SK-N-SH treated with all-trans-retinoic acid at 6 μM for 48 hours (cell line): ENCODE results near the gene KCNT1.

Experiments
- ATAC-seq: fragments of 200-7000 bp; cut with Tn5 transposase; 3 replicates; pipeline ENCODE4 v1.9.1; 2020; ENCODE audit warnings: mild to moderate bottlenecking, moderate library complexity
- ARNTL ChIP-seq: fragments of 450-650 bp; formaldehyde crosslinking; IDR thresholded peaks from 2 replicates; pipeline ENCODE4 v1.5.0; 2020; ENCODE audit warnings: low read depth, mild to moderate bottlenecking, moderate library complexity, borderline replicate concordance
- CREB5 ChIP-seq: fragments of 250-450 bp; sonication (Bioruptor Pico); IDR thresholded peaks from 2 replicates; pipeline ENCODE4 v1.5.1; 2020; ENCODE audit warnings: low read depth, mild to moderate bottlenecking, moderate library complexity
- CSDC2 ChIP-seq: fragments of 250-450 bp; sonication (Bioruptor Pico); IDR thresholded peaks from 2 replicates; pipeline ENCODE4 v1.5.0; 2020; ENCODE audit warnings: mild to moderate bottlenecking, moderate library complexity
- CSRNP3 ChIP-seq: fragments of 250-450 bp; sonication (Bioruptor Pico); IDR thresholded peaks from 2 replicates; pipeline ENCODE4 v1.5.1; 2021; ENCODE audit warnings: mild to moderate bottlenecking, moderate library complexity
- ESRRG ChIP-seq: fragments of 250-450 bp; sonication (Bioruptor Pico); IDR thresholded peaks from 2 replicates; pipeline ENCODE4 v1.6.1; 2021; ENCODE audit warnings: mild to moderate bottlenecking
- GLIS3 ChIP-seq: fragments of 250-450 bp; sonication (Bioruptor Pico); IDR thresholded peaks from 2 replicates; pipeline ENCODE4 v1.5.0; 2020; ENCODE audit warnings: mild to moderate bottlenecking, moderate library complexity
- ISL1 ChIP-seq: fragments of 250-450 bp; sonication (Bioruptor Pico); IDR thresholded peaks from 2 replicates; pipeline ENCODE4 v2.1.2; 2022; ENCODE audit warnings: mild to moderate bottlenecking, moderate library complexity
- OSR1 ChIP-seq: fragments of 250-450 bp; sonication (Bioruptor Pico); IDR thresholded peaks from 2 replicates; pipeline ENCODE4 v1.8.0; 2022; ENCODE audit warnings: moderate library complexity, mild to moderate bottlenecking, inconsistent platforms
- PATZ1 ChIP-seq: fragments of 250-450 bp; sonication (Bioruptor Pico); IDR thresholded peaks from 2 replicates; pipeline ENCODE4 v1.8.0; 2020; ENCODE audit warnings: mild to moderate bottlenecking, moderate library complexity, borderline replicate concordance
- PPARA ChIP-seq: fragments of 250-450 bp; sonication (Bioruptor Pico); IDR thresholded peaks from 2 replicates; pipeline ENCODE4 v1.5.0; 2020; ENCODE audit warnings: mild to moderate bottlenecking, borderline replicate concordance
- RARB ChIP-seq: fragments of 250-450 bp; sonication (Bioruptor Pico); IDR thresholded peaks from 2 replicates; pipeline ENCODE4 v1.8.0; 2021; ENCODE audit warnings: mild to moderate bottlenecking, moderate library complexity
- TCF4 ChIP-seq: fragments of 250-450 bp; sonication (Bioruptor Pico); IDR thresholded peaks from 2 replicates; pipeline ENCODE4 v1.8.0; 2021; ENCODE audit warnings: mild to moderate bottlenecking, moderate library complexity, borderline replicate concordance
- TOX ChIP-seq: fragments of 250-450 bp; sonication (Bioruptor Pico); IDR thresholded peaks from 2 replicates; pipeline ENCODE4 v1.8.0; 2021; ENCODE audit warnings: mild to moderate bottlenecking, moderate library complexity, borderline replicate concordance
- TSHZ2 ChIP-seq: fragments of 250-450 bp; sonication (Bioruptor Pico); IDR thresholded peaks from 2 replicates; pipeline ENCODE4 v1.5.0; 2020; ENCODE audit warnings: mild to moderate bottlenecking, moderate library complexity
- ZC3H10 ChIP-seq: fragments of 250-450 bp; sonication (Bioruptor Pico); IDR thresholded peaks from 2 replicates; pipeline ENCODE4 v1.5.1; 2021; ENCODE audit warnings: mild to moderate bottlenecking, moderate library complexity
- ZFP3 ChIP-seq: fragments of 250-450 bp; sonication (Bioruptor Pico); IDR thresholded peaks from 2 replicates; pipeline ENCODE4 v1.5.0; 2020; ENCODE audit warnings: mild to moderate bottlenecking, moderate library complexity
- ZFP30 ChIP-seq: fragments of 450-650 bp; formaldehyde crosslinking; IDR thresholded peaks from 2 replicates; pipeline ENCODE4 v1.5.0; 2022; ENCODE audit warnings: mild to moderate bottlenecking, moderate library complexity
- ZNF565 ChIP-seq: fragments of 450-650 bp; formaldehyde crosslinking; conservative IDR thresholded peaks from 2 replicates; pipeline ENCODE4 v1.5.0; 2020; ENCODE audit warnings: low read depth, mild to moderate bottlenecking, moderate library complexity
- ZNF70 ChIP-seq: fragments of 450-650 bp; formaldehyde crosslinking; IDR thresholded peaks from 2 replicates; pipeline ENCODE4 v1.5.0; 2020; ENCODE audit warnings: mild to moderate bottlenecking, moderate library complexity

The KCNT1 gene

GRCh38 chr9:135835131-135835530, 133.1 kb downstream of the KCNT1 start:
- no peak for TF ChIP-seq TCF4 (CRISPR knock-in tag)
- no peak for TF ChIP-seq ZFP30 (CRISPR knock-in tag)
- no peak for TF ChIP-seq CREB5 (CRISPR knock-in tag)
- no peak for TF ChIP-seq ZC3H10
- no peak for TF ChIP-seq TOX (CRISPR knock-in tag)
- no peak for TF ChIP-seq CSDC2 (CRISPR knock-in tag)
- no peak for TF ChIP-seq ISL1 (CRISPR knock-in tag)
- TF ChIP-seq, all 23 proteins: peak for 0
- ATAC-seq, result no peak

- TF ChIP-seq ZFP3 (CRISPR knock-in tag) (no peak), TCF4 (CRISPR knock-in tag) (no peak), ZNF565 (CRISPR knock-in tag) (no peak), ZFP30 (CRISPR knock-in tag) (no peak), TOX (CRISPR knock-in tag) (no peak), ESRRG (CRISPR knock-in tag) (no peak), CSDC2 (CRISPR knock-in tag) (no peak), PPARA (CRISPR knock-in tag) (no peak), ZNF70 (CRISPR knock-in tag) (no peak), TSHZ2 (no peak)
These were observed 137.5 kb downstream of the KCNT1 start for GRCh38 chr9:135839516-135839915.

GRCh38 chr9:135840107-135840506, 138.1 kb downstream of the KCNT1 start:
- no peak for ATAC-seq
- no peak for TF ChIP-seq ARNTL
- no peak for TF ChIP-seq OSR1 (CRISPR knock-in tag)
- no peak for TF ChIP-seq CSRNP3 (CRISPR knock-in tag)
- TF ChIP-seq TSHZ2, result no peak
- no peak for TF ChIP-seq CSDC2 (CRISPR knock-in tag)
- no peak for TF ChIP-seq GLIS3
- TF ChIP-seq PATZ1, result no peak
- no peak for TF ChIP-seq TCF4 (CRISPR knock-in tag)
- no peak for TF ChIP-seq ZFP30 (CRISPR knock-in tag)
- TF ChIP-seq RARB, result no peak
- TF ChIP-seq ZFP3 (CRISPR knock-in tag), result no peak

More at GRCh38 chr9:135839516-135839915, 137.5 kb downstream of the KCNT1 start:
- ATAC-seq, result no peak
